ENCODE results near the gene AQP2.

The AQP2 gene

GRCh38 chr12:49974231-49974675, 23.7 kb downstream of the AQP2 start:
- Histone ChIP-seq H3K27me3 (replicated peaks in 2 of 5; ENCODE audit: control insufficient read depth in 4 of 5, insufficient read depth in 5 of 5, low read length in 4 of 5) (no peaks in the 10 kb centered on the region), H3K27ac (ENCODE audit: insufficient read depth in 1 of 2, low read depth in 1 of 2, low read length in 2 of 2, poor library complexity in 1 of 2, severe bottlenecking in 2 of 2) (no peak overlapping the region), H3K4me3 (ENCODE audit: control insufficient read depth in 1 of 7, extremely low read depth in 1 of 7, insufficient read depth in 4 of 7, low read depth in 2 of 7, low read length in 6 of 7) (no peak overlapping the region), H3K9me3 (ENCODE audit: control extremely low read depth in 1 of 5, control insufficient read depth in 4 of 5, insufficient read depth in 2 of 5, low read depth in 1 of 5, low read length in 4 of 5) (no peaks in the 10 kb centered on the region), H3K4me1 (ENCODE audit: control extremely low read depth in 1 of 4, control insufficient read depth in 4 of 4, insufficient read depth in 4 of 4, low read length in 3 of 4) (peaks cover 0 to 18% (median 11%) of the 10 kb centered on the region in 4 experiments), H3K36me3 (ENCODE audit: control insufficient read depth in 4 of 4, insufficient read depth in 4 of 4, low read length in 3 of 4) (no peaks in the 10 kb centered on the region)
- WGBS (ENCODE audit: insufficient coverage) = 93% methylated on average over 15 of the region's 15 CpGs
- ChIA-PET POLR2A (no interaction called here), CTCF (interaction anchor here (0.7 to 1.0 kb wide), 2 partner anchors 9 kb away, joined by 3 read pairs; no protein-coding TSS in a partner anchor)
- no peak for DNase-seq

- no peak for DNase-seq
- CTCF ChIA-PET = interaction anchor here (0.6 to 2.7 kb wide), 4 partner anchors 7 to 11 kb away, joined by 3 to 12 read pairs (median 3); no protein-coding TSS in a partner anchor
- POLR2A ChIA-PET = no interaction called here
- Histone ChIP-seq H3K36me3 (ENCODE audit: control insufficient read depth in 4 of 4, insufficient read depth in 4 of 4, low read length in 3 of 4) (no peaks in the 10 kb centered on the region), H3K9me3 (ENCODE audit: control extremely low read depth in 1 of 5, control insufficient read depth in 4 of 5, insufficient read depth in 2 of 5, low read depth in 1 of 5, low read length in 4 of 5) (no peaks in the 10 kb centered on the region), H3K27me3 (replicated peaks in 2 of 5; ENCODE audit: control insufficient read depth in 4 of 5, insufficient read depth in 5 of 5, low read length in 4 of 5) (no peaks in the 10 kb centered on the region), H3K4me3 (ENCODE audit: control insufficient read depth in 1 of 7, extremely low read depth in 1 of 7, insufficient read depth in 4 of 7, low read depth in 2 of 7, low read length in 6 of 7) (peak overlapping the region in 1 of 7 experiments; percentile 1), H3K27ac (ENCODE audit: insufficient read depth in 1 of 2, low read depth in 1 of 2, low read length in 2 of 2, poor library complexity in 1 of 2, severe bottlenecking in 2 of 2) (no peak overlapping the region), H3K4me1 (ENCODE audit: control extremely low read depth in 1 of 4, control insufficient read depth in 4 of 4, insufficient read depth in 4 of 4, low read length in 3 of 4) (peaks cover 0 to 16% (median 6%) of the 10 kb centered on the region in 4 experiments)
- 80% methylated on average over 7 of the region's 8 CpGs for WGBS (ENCODE audit: insufficient coverage)
Observed at GRCh38 chr12:49974677-49975317, 24.3 kb downstream of the AQP2 start.

- H3K4me1 ChIP-seq (ENCODE audit: control extremely low read depth in 1 of 4, control insufficient read depth in 4 of 4, insufficient read depth in 4 of 4, low read length in 3 of 4) = peaks cover 0 to 12% (median 2%) of the 10 kb centered on the region in 4 experiments
- H3K36me3 ChIP-seq (ENCODE audit: control insufficient read depth in 4 of 4, insufficient read depth in 4 of 4, low read length in 3 of 4) = no peaks in the 10 kb centered on the region
- H3K27me3 ChIP-seq (replicated peaks in 2 of 5; ENCODE audit: control insufficient read depth in 4 of 5, insufficient read depth in 5 of 5, low read length in 4 of 5) = no peaks in the 10 kb centered on the region
- H3K27ac ChIP-seq (ENCODE audit: insufficient read depth in 1 of 2, low read depth in 1 of 2, low read length in 2 of 2, poor library complexity in 1 of 2, severe bottlenecking in 2 of 2) = no peak overlapping the region
- ChIA-PET CTCF (interaction anchor here (0.6 to 2.7 kb wide), 5 partner anchors 8 to 81 kb away, joined by 3 to 12 read pairs (median 4); no protein-coding TSS in a partner anchor), POLR2A (no interaction called here)
- no peaks in the 10 kb centered on the region for H3K9me3 ChIP-seq (ENCODE audit: control extremely low read depth in 1 of 5, control insufficient read depth in 4 of 5, insufficient read depth in 2 of 5, low read depth in 1 of 5, low read length in 4 of 5)
- H3K4me3 ChIP-seq (ENCODE audit: control insufficient read depth in 1 of 7, extremely low read depth in 1 of 7, insufficient read depth in 4 of 7, low read depth in 2 of 7, low read length in 6 of 7) = peak overlapping the region in 1 of 7 experiments; percentile 1
- no peak for DNase-seq
- WGBS (ENCODE audit: insufficient coverage) = 88% methylated on average over 15 of the region's 17 CpGs
Observed at GRCh38 chr12:49975318-49975761, 24.8 kb downstream of the AQP2 start.

- H3K36me3 ChIP-seq (ENCODE audit: control insufficient read depth in 4 of 4, insufficient read depth in 4 of 4, low read length in 3 of 4) = no peaks in the 10 kb centered on the region
- DNase-seq = no peak
- H3K27ac ChIP-seq (ENCODE audit: insufficient read depth in 1 of 2, low read depth in 1 of 2, low read length in 2 of 2, poor library complexity in 1 of 2, severe bottlenecking in 2 of 2) = no peak overlapping the region
- ChIA-PET POLR2A (interaction anchor here (0.6 kb wide), 1 partner anchor 280 kb away, joined by 3 read pairs; no protein-coding TSS in a partner anchor), CTCF (interaction anchor here (1.7 to 2.7 kb wide), 2 partner anchors 9 to 31 kb away, joined by 5 to 12 read pairs; no protein-coding TSS in a partner anchor)
- WGBS (ENCODE audit: insufficient coverage) = 78% methylated on average over 1 of the region's 2 CpGs
- H3K27me3 ChIP-seq (replicated peaks in 2 of 5; ENCODE audit: control insufficient read depth in 4 of 5, insufficient read depth in 5 of 5, low read length in 4 of 5) = no peaks in the 10 kb centered on the region
- peaks cover 0 to 12% (median 2%) of the 10 kb centered on the region in 4 experiments for H3K4me1 ChIP-seq (ENCODE audit: control extremely low read depth in 1 of 4, control insufficient read depth in 4 of 4, insufficient read depth in 4 of 4, low read length in 3 of 4)
- no peak overlapping the region for H3K4me3 ChIP-seq (ENCODE audit: control insufficient read depth in 1 of 7, extremely low read depth in 1 of 7, insufficient read depth in 4 of 7, low read depth in 2 of 7, low read length in 6 of 7)
- no peaks in the 10 kb centered on the region for H3K9me3 ChIP-seq (ENCODE audit: control extremely low read depth in 1 of 5, control insufficient read depth in 4 of 5, insufficient read depth in 2 of 5, low read depth in 1 of 5, low read length in 4 of 5)
Observed at GRCh38 chr12:49976557-49976956, 26.0 kb downstream of the AQP2 start.

- Histone ChIP-seq H3K27me3 (replicated peaks in 2 of 5; ENCODE audit: control insufficient read depth in 4 of 5, insufficient read depth in 5 of 5, low read length in 4 of 5) (no peaks in the 10 kb centered on the region), H3K4me3 (ENCODE audit: control insufficient read depth in 1 of 7, extremely low read depth in 1 of 7, insufficient read depth in 4 of 7, low read depth in 2 of 7, low read length in 6 of 7) (no peak overlapping the region), H3K36me3 (ENCODE audit: control insufficient read depth in 4 of 4, insufficient read depth in 4 of 4, low read length in 3 of 4) (no peaks in the 10 kb centered on the region), H3K4me1 (ENCODE audit: control extremely low read depth in 1 of 4, control insufficient read depth in 4 of 4, insufficient read depth in 4 of 4, low read length in 3 of 4) (peaks cover 0 to 25% (median 13%) of the 10 kb centered on the region in 4 experiments), H3K27ac (ENCODE audit: insufficient read depth in 1 of 2, low read depth in 1 of 2, low read length in 2 of 2, poor library complexity in 1 of 2, severe bottlenecking in 2 of 2) (no peak overlapping the region), H3K9me3 (ENCODE audit: control extremely low read depth in 1 of 5, control insufficient read depth in 4 of 5, insufficient read depth in 2 of 5, low read depth in 1 of 5, low read length in 4 of 5) (no peaks in the 10 kb centered on the region)
- WGBS (ENCODE audit: insufficient coverage) = 79% methylated on average over 2 of the region's 4 CpGs
- CTCF ChIA-PET = interaction anchor here (0.7 to 9.6 kb wide), 8 partner anchors 10 to 92 kb away, joined by 3 to 139 read pairs (median 4); partner anchors contain the start of gene AQP6
- POLR2A ChIA-PET = no interaction called here
- no peak for DNase-seq
Observed at GRCh38 chr12:49978125-49978524, 27.6 kb downstream of the AQP2 start.

GRCh38 chr12:49979016-49979586, 28.6 kb downstream of the AQP2 start:
- H3K4me1 ChIP-seq (ENCODE audit: control extremely low read depth in 1 of 4, control insufficient read depth in 4 of 4, insufficient read depth in 4 of 4, low read length in 3 of 4) = peaks cover 0 to 31% (median 20%) of the 10 kb centered on the region in 4 experiments
- ChIA-PET POLR2A (interaction anchor here (1.5 kb wide), 1 partner anchor 12 kb away, joined by 4 read pairs; no protein-coding TSS in a partner anchor), CTCF (interaction anchor here (1.1 to 9.6 kb wide), 5 partner anchors 11 to 92 kb away, joined by 3 to 139 read pairs (median 5); partner anchors contain the start of gene AQP6)

More at GRCh38 chr12:49979016-49979586, 28.6 kb downstream of the AQP2 start:
- no peaks in the 10 kb centered on the region for H3K36me3 ChIP-seq (ENCODE audit: control insufficient read depth in 4 of 4, insufficient read depth in 4 of 4, low read length in 3 of 4)
- 97% methylated on average over 4 of the region's 10 CpGs for WGBS (ENCODE audit: insufficient coverage)
- no peak overlapping the region for H3K27ac ChIP-seq (ENCODE audit: insufficient read depth in 1 of 2, low read depth in 1 of 2, low read length in 2 of 2, poor library complexity in 1 of 2, severe bottlenecking in 2 of 2)
- no peak overlapping the region for H3K4me3 ChIP-seq (ENCODE audit: control insufficient read depth in 1 of 7, extremely low read depth in 1 of 7, insufficient read depth in 4 of 7, low read depth in 2 of 7, low read length in 6 of 7)
- H3K9me3 ChIP-seq (ENCODE audit: control extremely low read depth in 1 of 5, control insufficient read depth in 4 of 5, insufficient read depth in 2 of 5, low read depth in 1 of 5, low read length in 4 of 5) = no peaks in the 10 kb centered on the region
- no peak for DNase-seq
- H3K27me3 ChIP-seq (replicated peaks in 2 of 5; ENCODE audit: control insufficient read depth in 4 of 5, insufficient read depth in 5 of 5, low read length in 4 of 5) = no peaks in the 10 kb centered on the region
